SK-N-SH treated with all-trans-retinoic acid at 6 μM for 48 hours (cell line): ENCODE results near the gene DOCK2.

ENCODE experiments used
- OSR1 ChIP-seq: fragments of 250-450 bp; sonication (Bioruptor Pico); IDR thresholded peaks from 2 replicates; pipeline ENCODE4 v1.8.0; 2022; ENCODE audit warnings: moderate library complexity, mild to moderate bottlenecking, inconsistent platforms
- PATZ1 ChIP-seq: fragments of 250-450 bp; sonication (Bioruptor Pico); IDR thresholded peaks from 2 replicates; pipeline ENCODE4 v1.8.0; 2020; ENCODE audit warnings: mild to moderate bottlenecking, moderate library complexity, borderline replicate concordance
- POU6F1 ChIP-seq: fragments of 250-450 bp; sonication (Bioruptor Pico); IDR thresholded peaks from 2 replicates; pipeline ENCODE4 v1.8.0; 2021; ENCODE audit warnings: low read depth, mild to moderate bottlenecking, moderate library complexity, borderline replicate concordance
- PPARA ChIP-seq: fragments of 250-450 bp; sonication (Bioruptor Pico); IDR thresholded peaks from 2 replicates; pipeline ENCODE4 v1.5.0; 2020; ENCODE audit warnings: mild to moderate bottlenecking, borderline replicate concordance
- TOX ChIP-seq: fragments of 250-450 bp; sonication (Bioruptor Pico); IDR thresholded peaks from 2 replicates; pipeline ENCODE4 v1.8.0; 2021; ENCODE audit warnings: mild to moderate bottlenecking, moderate library complexity, borderline replicate concordance
- ZC3H10 ChIP-seq: fragments of 250-450 bp; sonication (Bioruptor Pico); IDR thresholded peaks from 2 replicates; pipeline ENCODE4 v1.5.1; 2021; ENCODE audit warnings: mild to moderate bottlenecking, moderate library complexity
- ZFP3 ChIP-seq: fragments of 250-450 bp; sonication (Bioruptor Pico); IDR thresholded peaks from 2 replicates; pipeline ENCODE4 v1.5.0; 2020; ENCODE audit warnings: mild to moderate bottlenecking, moderate library complexity
- ZNF70 ChIP-seq: fragments of 450-650 bp; formaldehyde crosslinking; IDR thresholded peaks from 2 replicates; pipeline ENCODE4 v1.5.0; 2020; ENCODE audit warnings: mild to moderate bottlenecking, moderate library complexity
- TF ChIP-seq, protein P1 (sequence below): fragments of 250-450 bp; sonication (Bioruptor Pico); IDR thresholded peaks from 2 replicates; pipeline ENCODE4 v1.5.0; 2020; ENCODE audit warnings: mild to moderate bottlenecking, moderate library complexity

DNA sequence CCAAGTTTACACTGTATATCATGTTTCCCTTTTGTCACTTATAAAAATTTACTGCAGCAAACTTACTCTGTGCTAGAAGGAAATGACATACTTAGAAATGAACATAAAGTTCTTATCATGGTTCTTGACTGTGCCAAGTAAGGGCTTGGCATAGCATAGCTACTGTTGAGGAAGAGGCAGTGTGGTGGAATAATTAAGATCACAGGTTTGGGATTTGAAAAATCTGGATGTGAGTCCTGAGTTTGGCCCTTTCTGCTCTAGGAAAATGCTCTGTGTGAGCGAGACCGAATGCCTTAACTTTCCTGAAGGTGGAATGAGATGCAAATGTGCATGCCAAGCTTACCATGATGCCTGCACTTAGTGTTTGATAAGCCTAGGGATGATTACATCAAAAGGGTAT, 243.7 kb downstream of the DOCK2 start:
- TF ChIP-seq TOX (CRISPR knock-in tag) (no peak), ZNF70 (CRISPR knock-in tag) (no peak), ZFP3 (CRISPR knock-in tag) (no peak), OSR1 (no peak), PATZ1 (CRISPR knock-in tag) (no peak), ZC3H10 (CRISPR knock-in tag) (no peak), PPARA (CRISPR knock-in tag) (no peak), POU6F1 (CRISPR knock-in tag) (no peak)
- TF ChIP-seq, protein P1, sequence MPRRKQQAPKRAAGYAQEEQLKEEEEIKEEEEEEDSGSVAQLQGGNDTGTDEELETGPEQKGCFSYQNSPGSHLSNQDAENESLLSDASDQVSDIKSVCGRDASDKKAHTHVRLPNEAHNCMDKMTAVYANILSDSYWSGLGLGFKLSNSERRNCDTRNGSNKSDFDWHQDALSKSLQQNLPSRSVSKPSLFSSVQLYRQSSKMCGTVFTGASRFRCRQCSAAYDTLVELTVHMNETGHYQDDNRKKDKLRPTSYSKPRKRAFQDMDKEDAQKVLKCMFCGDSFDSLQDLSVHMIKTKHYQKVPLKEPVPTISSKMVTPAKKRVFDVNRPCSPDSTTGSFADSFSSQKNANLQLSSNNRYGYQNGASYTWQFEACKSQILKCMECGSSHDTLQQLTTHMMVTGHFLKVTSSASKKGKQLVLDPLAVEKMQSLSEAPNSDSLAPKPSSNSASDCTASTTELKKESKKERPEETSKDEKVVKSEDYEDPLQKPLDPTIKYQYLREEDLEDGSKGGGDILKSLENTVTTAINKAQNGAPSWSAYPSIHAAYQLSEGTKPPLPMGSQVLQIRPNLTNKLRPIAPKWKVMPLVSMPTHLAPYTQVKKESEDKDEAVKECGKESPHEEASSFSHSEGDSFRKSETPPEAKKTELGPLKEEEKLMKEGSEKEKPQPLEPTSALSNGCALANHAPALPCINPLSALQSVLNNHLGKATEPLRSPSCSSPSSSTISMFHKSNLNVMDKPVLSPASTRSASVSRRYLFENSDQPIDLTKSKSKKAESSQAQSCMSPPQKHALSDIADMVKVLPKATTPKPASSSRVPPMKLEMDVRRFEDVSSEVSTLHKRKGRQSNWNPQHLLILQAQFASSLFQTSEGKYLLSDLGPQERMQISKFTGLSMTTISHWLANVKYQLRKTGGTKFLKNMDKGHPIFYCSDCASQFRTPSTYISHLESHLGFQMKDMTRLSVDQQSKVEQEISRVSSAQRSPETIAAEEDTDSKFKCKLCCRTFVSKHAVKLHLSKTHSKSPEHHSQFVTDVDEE: no peak
